Measurements from ENCODE around the gene ZNF488.

Gene ZNF488

DNA sequence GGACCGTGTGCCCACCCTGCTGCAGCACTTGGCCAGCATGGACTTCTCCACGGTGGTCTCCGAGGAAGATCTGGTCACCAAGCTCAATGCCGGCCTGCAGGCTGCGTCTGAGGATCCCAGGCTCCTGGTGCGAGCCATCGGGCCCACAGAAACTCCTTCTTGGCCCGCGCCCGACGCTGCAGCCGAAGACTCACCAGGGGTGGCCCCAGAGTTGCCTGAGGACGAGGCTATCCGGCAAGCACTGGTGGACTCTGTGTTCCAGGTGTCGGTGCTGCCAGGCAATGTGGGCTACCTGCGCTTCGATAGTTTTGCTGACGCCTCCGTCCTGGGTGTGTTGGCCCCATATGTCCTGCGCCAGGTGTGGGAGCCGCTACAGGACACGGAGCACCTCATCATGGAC is 34.6 kb downstream of the ZNF488 start:
- DNase-seq (ENCODE audit: low read depth in 2 of 2) = no peak

GRCh38 chr10:47348661-47349470 is 35.2 kb downstream of the ZNF488 start:
- DNase-seq (ENCODE audit: low read depth in 2 of 2) = no peak

DNA sequence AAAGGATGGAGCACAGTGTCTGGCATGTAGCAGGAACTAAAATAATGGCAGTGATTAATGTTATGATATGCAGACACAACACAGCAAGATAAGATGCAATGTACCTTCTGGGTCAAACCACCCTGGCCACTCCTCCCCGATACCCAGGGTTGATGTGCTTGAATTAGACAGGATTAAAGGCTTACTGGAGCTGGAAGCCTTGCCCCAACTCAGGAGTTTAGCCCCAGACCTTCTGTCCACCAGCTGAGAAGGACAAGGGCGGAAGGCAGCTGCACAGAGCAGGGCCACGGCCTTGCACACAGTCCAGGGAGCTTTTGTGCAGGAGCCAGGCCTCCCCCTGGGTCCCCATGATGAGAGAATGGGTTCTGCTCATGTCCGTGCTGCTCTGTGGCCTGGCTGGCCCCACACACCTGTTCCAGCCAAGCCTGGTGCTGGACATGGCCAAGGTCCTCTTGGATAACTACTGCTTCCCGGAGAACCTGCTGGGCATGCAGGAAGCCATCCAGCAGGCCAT is 35.9 kb downstream of the ZNF488 start, which contains the start of gene RBP3:
RBP3 (plus strand) TSS at position 226 of the 514 bp plus-strand sequence; CDS start at position 348, 122 bp downstream.
- no peak for DNase-seq (ENCODE audit: low read depth in 2 of 2)

GRCh38 chr10:47347303-47347675 is 36.8 kb downstream of the ZNF488 start:
- no peak for DNase-seq (ENCODE audit: low read depth in 2 of 2)

GRCh38 chr10:47346581-47347302 is 37.4 kb downstream of the ZNF488 start:
- DNase-seq (ENCODE audit: low read depth in 2 of 2) = no peak

DNA sequence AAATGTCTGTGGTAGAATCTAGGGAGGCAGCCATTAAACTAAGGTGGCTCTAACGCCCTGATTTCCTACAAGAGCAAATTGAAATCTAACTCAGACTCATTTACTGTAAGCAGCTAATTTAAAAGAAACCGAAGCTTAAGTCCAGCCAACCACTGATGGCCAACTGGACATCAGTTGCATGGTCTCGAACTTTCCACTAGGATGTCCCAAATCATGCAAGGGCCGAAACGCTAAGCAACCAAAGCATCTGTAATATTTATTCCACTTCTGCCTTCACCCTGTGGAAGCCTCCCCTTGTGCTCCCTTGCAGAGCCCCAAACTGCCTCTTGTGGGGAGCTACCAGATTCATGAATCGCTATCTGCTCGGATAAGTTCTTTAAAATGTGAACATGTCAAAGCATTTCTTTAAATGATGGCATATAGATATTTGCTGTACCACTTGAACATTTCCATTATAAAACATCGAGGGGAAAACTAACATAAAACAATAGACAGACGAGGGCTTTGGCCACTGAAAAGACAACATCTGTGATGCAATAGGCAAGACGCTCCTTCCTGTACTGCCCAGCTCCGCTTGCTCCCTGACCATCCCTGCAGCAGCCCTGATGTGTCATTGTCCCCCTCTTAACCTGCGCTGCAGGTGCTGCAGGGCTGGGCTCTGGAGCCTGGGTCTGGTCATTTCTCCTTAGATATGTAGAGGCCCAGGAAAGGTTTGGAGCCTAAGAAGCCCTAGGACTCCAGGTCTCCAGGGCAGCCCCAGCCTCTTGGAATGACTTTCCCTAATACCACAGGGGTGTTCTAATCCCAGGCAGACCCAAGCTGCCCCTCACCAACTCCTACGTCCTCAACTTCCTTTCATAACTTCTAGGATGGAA is 38.9 kb downstream of the ZNF488 start:
- no peak for DNase-seq (ENCODE audit: low read depth in 2 of 2)

DNA sequence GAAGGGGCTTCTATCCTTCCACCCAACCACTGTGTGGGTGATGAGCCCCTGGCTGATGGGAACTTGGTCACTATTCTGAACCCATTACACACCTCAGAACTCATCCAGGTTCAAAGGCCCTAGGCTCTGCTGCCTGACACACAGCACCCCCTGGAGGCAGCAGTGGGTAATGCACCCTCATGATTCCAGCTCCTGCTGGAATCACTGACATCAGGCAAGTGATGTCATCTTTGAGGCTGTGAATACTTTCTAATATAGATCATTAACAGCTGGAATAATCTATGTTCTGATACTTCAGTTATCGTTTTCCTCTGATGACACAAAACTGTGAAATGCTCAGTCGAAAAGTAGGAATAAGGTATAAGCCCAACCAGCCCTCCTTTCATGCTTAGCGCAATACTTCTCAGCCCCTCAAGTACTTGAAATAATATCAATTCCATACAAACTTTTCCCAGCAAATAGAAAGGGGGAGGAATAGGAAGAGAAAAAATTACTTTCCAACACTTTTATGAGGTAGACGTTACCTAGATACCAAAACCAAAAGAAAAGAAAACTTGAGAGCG is 43.4 kb downstream of the ZNF488 start:
- DNase-seq (ENCODE audit: low read depth in 2 of 2) = peak; percentile 38 to 42

- DNase-seq (ENCODE audit: low read depth in 2 of 2) = no peak
These were observed 44.1 kb downstream of the ZNF488 start for GRCh38 chr10:47339759-47340607.

GRCh38 chr10:47339186-47339735 is 44.8 kb downstream of the ZNF488 start:
- no peak for DNase-seq (ENCODE audit: low read depth in 2 of 2)

DNA sequence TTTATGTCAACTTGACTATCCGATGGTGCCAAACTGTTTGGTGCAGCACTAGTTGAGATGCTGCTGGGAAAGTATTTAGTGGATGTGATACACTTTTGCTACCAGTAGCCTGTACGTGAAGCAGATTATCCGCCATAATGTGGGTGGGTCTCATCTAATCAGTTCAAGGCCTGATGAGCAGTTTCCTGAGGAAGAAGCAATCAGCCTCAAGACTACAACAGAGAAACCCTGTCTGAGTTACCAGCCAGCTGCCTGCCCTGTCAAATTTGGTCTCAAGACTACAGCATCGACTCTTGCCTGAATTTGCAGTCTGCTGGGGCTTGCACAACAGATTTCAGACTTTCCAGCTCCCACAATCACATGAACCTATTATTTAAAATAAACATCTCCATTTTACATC is 46.8 kb downstream of the ZNF488 start:
- DNase-seq (ENCODE audit: low read depth in 2 of 2) = no peak

DNA sequence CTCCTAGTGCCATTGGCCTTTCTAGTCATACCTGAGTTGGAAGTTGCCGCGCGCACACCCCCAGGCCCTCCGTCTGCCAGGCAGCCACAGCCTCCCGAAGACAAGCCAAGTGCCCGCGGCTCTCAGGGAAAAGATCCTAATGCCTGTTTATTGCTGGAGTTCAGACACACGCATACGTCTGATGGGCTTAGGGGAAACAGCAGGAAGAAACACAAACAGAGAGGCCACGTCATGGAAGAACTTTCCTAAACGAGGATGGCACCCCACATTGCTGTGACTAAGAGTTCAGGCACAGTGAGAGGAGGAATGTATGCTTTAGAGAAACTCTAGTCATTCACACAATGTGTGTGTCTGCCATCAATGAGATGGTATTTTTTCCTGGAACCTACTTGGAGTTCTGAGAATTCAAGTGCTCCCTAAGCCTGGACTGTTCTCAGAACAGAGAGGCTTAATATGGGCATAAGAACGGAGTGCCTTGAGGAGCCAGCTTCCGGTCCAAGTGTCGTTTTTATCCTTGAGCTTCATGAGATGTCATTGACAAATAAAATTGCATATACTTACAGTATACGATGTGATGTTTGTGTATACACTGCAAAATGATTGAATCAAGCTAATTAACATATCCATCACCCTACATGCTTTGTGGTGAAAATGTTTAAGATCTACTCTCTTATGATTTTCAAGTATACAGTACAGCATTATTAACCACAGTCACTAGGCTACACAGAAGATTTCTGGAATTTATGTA is 47.5 kb downstream of the ZNF488 start:
- DNase-seq (ENCODE audit: low read depth in 2 of 2) = no peak

GRCh38 chr10:47335906-47336305 is 48.2 kb downstream of the ZNF488 start:
- no peak for DNase-seq (ENCODE audit: low read depth in 2 of 2)

DNA sequence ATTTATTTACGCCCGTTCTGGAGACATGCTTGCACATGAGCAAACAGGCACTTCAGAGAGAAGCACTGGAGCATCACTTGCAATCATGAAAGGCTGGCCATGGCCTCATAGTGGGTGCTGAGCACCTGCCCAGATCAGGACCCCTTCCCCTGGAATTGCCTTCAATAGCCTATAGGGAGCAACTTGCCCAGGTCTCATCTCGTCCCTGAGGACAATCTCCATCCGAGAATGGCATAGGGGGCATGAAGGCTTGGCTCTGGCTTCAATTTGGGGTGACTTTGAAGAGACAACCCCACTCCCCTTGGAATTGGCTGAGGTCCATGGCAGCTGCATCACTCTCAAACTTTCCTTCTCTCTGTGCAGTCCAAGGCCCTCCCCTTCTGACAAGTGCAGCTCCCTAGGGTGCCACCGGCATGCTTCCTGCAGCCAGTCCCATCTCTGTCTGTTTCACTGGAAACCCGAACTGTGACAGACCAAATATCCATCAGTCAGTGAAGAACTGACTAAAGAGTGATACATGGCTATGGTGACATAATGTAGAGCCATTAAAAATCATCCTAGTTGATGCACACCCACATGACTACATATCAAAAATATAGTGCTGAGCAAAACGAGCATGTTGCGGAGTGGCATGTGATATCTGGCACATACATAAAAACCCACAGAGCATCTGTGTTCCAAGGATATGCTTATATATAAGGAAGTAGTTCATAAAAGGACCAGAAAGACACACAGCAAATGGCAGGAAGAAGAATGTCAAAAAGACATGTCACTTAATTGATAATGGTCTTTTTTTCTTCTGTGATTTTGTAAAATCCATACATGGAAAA is 49.4 kb downstream of the ZNF488 start:
- no peak for DNase-seq (ENCODE audit: low read depth in 2 of 2)

DNA sequence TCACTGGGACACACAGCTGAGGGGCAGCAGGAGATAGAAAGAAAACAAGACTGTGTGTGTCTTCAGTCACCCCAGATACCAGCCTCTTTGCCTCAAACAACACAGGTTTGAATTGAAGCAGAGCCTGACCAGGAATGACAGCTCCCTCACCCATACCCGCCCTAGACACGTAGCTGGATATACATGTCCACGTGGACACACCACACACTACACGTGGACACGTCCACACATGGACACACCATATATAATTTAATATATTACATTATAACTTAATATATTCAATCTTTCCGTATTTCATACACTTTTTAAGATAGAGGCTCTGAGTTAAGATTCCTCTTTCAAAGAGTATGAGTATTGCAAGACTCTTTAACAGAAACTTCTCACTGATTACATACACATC is 50.6 kb downstream of the ZNF488 start:
- no peak for DNase-seq (ENCODE audit: low read depth in 2 of 2)

- DNase-seq (ENCODE audit: low read depth in 2 of 2) = no peak
These were observed 51.1 kb downstream of the ZNF488 start for GRCh38 chr10:47332946-47333345.

GRCh38 chr10:47332371-47332770 is 51.7 kb downstream of the ZNF488 start:
- no peak for DNase-seq (ENCODE audit: low read depth in 2 of 2)

- DNase-seq (ENCODE audit: low read depth in 2 of 2) = no peak
These were observed 52.1 kb downstream of the ZNF488 start for GRCh38 chr10:47331954-47332353.

DNA sequence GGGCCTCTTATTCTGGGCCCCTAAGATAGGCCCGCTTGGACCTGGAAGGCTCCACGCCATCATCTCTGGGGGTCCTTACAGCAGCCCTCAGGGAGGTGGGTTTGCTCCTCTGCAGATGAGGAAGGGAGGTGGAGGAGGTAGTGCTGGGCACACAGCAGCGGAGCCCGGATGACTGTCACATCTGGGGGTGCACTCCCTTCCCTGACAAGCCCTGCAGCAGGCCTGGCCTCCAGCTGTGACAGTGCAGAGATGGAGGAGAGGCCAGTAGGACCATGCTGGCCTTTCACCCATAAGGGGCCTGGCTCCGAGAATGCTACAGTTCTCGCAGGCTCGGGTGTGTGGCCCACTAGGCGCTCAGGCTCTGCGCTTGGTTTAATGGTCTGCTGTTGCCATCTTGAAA is 52.6 kb downstream of the ZNF488 start:
- DNase-seq (ENCODE audit: low read depth in 2 of 2) = no peak

GRCh38 chr10:47330804-47331203 is 53.3 kb downstream of the ZNF488 start:
- no peak for DNase-seq (ENCODE audit: low read depth in 2 of 2)
